Esophagus muscularis mucosa (tissue), 4 donors: ENCODE results near the gene CALHM3. TPM values are rescaled to one million over a fixed set of nuclear protein-coding genes. Genes with fewer than 3 reads are reported as not detected.
"Not testable (repeated sequence)": the region's sequence is repeated elsewhere in the genome, so short reads cannot be mapped to it uniquely, and the experiment has no call there.

Experiments
- DNase-seq: peaks from one replicate; pipeline ENCODE4 v3.0.0-alpha.2; 2017; ENCODE audit errors: extremely low spot score
- H3K27ac ChIP-seq, 4 donors: fragments of 200-600 bp; sonication (generic); replicated peaks in 1 of 4; 1 replicate in 3 of 4; 2 replicates in 1 of 4; pipeline ENCODE4 v1.5.1; 2016 to 2019; ENCODE audit warnings: mild to moderate bottlenecking in 1 of 4
- H3K27me3 ChIP-seq, 4 donors: fragments of 200-600 bp; sonication (generic); one replicate each; pipeline versions ENCODE4 v1.5.1 to v1.6.0; 2016 to 2019
- H3K36me3 ChIP-seq, 4 donors: fragments of 200-600 bp; sonication (generic); one replicate each; pipeline ENCODE4 v1.5.1; 2016 to 2019
- H3K4me1 ChIP-seq, 4 donors: fragments of 200-600 bp; sonication (generic); one replicate each; pipeline ENCODE4 v1.5.1; 2016 to 2019
- H3K4me3 ChIP-seq, 4 donors: fragments of 200-600 bp; sonication (generic); 1 replicate in 2 of 4; 2 replicates in 2 of 4; pipeline ENCODE4 v1.5.1; 2016 to 2019; ENCODE audit warnings: mild to moderate bottlenecking in 4 of 4, moderate library complexity in 1 of 4
- H3K9me3 ChIP-seq, 4 donors: fragments of 200-600 bp; sonication (generic); 1 replicate in 3 of 4; 2 replicates in 1 of 4; pipeline ENCODE4 v1.5.1; 2016 to 2019
- EP300 ChIP-seq: sonication (generic); formaldehyde crosslinking; IDR thresholded peaks from one replicate; pipeline ENCODE4 v1.6.1; 2017; ENCODE audit warnings: antibody characterized with exemption
- POLR2A ChIP-seq: fragments of 450-650 bp; IDR thresholded peaks from one replicate; pipeline ENCODE4 v1.6.1; 2017; ENCODE audit warnings: antibody characterized with exemption, moderate library complexity, mild to moderate bottlenecking, low read depth
- POLR2AphosphoS5 ChIP-seq, 2 donors: sonication (generic); formaldehyde crosslinking; IDR thresholded peaks; one replicate each; pipeline ENCODE4 v1.6.1; 2017; ENCODE audit warnings: antibody characterized with exemption in 2 of 2
- WGBS: methylation state at CpG from one replicate; pipeline ENCODE4 v1.1.5; 2018; 5-methylcytosine and 5-hydroxymethylcytosine counted together
- intact Hi-C: fragments of 100-400 bp; cut with DNase I; formaldehyde crosslinking; loops from one replicate; pipeline ENCODE4 v1.15.1; 2023
- total RNA-seq, 4 donors: library from RNA; depleted of rRNA; stranded (reverse); fragments of >200 nt; gene quantifications; one replicate each; pipeline versions ENCODE4 v1.1.0 to v1.2.1, GENCODE V29; 2016
- TF ChIP-seq, protein P1 (sequence below), 3 experiments: fragments of 200-600 bp in 2 of 3; fragments of 450-650 bp in 1 of 3; sonication (generic) in 2 of 3; IDR thresholded peaks; one replicate each; pipeline ENCODE4 v1.5.1; 2017 to 2019; ENCODE audit warnings: antibody characterized with exemption in 3 of 3, mild to moderate bottlenecking in 2 of 3, moderate library complexity in 1 of 3

The CALHM3 gene, protein sequence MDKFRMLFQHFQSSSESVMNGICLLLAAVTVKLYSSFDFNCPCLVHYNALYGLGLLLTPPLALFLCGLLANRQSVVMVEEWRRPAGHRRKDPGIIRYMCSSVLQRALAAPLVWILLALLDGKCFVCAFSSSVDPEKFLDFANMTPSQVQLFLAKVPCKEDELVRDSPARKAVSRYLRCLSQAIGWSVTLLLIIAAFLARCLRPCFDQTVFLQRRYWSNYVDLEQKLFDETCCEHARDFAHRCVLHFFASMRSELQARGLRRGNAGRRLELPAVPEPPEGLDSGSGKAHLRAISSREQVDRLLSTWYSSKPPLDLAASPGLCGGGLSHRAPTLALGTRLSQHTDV
- total RNA-seq = not detected

DNA sequence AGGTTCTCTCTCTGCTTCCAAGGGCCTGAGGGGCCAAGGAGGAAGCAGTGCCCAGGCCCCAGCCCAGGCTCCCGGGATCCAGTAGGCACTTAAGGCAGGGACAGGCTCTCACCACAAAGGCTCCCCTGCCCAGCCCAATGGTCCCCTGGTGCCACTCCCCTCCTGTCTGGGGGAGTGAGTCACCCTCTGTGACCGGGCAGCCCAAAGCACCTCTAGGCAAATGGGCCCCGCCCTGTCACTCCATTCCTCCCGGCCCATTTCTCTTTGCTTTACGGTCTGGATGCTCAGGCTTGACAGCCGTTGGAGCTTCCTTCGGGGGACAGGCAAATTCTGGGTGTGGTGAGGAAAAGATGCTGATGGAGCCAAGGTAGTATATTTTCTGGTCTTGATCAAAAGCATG, at the start of gene CALHM3:
TSS of gene CALHM3 (minus strand) at position 106 of the 400 bp plus-strand sequence. CDS start 208 bp downstream, outside the sequence.
- intact Hi-C loops = no loop called here
- Histone ChIP-seq H3K4me1 (peaks cover 0 to 8% (median 3%) of the 10 kb centered on the region in 4 donors), H3K4me3 (no peak within 1 kb of the TSS), H3K27me3 (peaks cover 0 to 6% (median 0%) of the 10 kb centered on the region in 4 donors), H3K27ac (no peak within 1 kb of the TSS), H3K9me3 (no peaks in the 10 kb centered on the region), H3K36me3 (no peaks in the 10 kb centered on the region)
- DNase-seq = no peak
- 65% methylated on average over 5 of the region's 7 CpGs for WGBS
- no peak for TF ChIP-seq POLR2A
- no peak for TF ChIP-seq EP300
- TF ChIP-seq POLR2AphosphoS5 (IDR thresholded peaks at IDR 0.05) = no peak
- TF ChIP-seq, protein P1, sequence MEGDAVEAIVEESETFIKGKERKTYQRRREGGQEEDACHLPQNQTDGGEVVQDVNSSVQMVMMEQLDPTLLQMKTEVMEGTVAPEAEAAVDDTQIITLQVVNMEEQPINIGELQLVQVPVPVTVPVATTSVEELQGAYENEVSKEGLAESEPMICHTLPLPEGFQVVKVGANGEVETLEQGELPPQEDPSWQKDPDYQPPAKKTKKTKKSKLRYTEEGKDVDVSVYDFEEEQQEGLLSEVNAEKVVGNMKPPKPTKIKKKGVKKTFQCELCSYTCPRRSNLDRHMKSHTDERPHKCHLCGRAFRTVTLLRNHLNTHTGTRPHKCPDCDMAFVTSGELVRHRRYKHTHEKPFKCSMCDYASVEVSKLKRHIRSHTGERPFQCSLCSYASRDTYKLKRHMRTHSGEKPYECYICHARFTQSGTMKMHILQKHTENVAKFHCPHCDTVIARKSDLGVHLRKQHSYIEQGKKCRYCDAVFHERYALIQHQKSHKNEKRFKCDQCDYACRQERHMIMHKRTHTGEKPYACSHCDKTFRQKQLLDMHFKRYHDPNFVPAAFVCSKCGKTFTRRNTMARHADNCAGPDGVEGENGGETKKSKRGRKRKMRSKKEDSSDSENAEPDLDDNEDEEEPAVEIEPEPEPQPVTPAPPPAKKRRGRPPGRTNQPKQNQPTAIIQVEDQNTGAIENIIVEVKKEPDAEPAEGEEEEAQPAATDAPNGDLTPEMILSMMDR (IDR thresholded peaks at IDR 0.05) = no peak

DNA sequence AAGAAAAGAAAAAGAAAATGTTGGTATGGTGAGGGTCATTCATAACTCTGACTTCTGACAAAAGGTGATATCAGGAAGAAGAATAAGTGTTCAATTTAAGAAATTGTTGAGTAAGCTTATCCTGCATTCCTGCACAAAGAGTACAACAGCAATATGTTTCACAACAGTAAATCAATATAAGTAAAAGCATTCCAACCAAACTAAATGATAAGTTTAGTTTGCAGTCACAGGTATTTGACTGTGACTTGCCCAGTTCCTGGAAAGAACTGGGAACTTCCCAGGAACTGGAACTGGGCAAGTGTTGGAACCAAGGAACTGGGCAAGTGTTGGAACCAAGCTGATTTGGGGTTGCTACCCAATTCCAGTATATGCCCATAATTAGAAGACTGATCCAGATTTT, 49.5 kb upstream of the CALHM3 start:
- intact Hi-C loops = no loop called here
- DNase-seq = no peak
- no peaks in the 10 kb centered on the region for H3K36me3 ChIP-seq
- TF ChIP-seq, protein P1 (IDR thresholded peaks at IDR 0.05) = no peak
- no peak for TF ChIP-seq EP300
- no peak for TF ChIP-seq POLR2A
- TF ChIP-seq POLR2AphosphoS5 (IDR thresholded peaks at IDR 0.05) = no peak
- H3K4me3 ChIP-seq = no peak overlapping the region
- H3K9me3 ChIP-seq = no peaks in the 10 kb centered on the region
- no peaks in the 10 kb centered on the region for H3K27me3 ChIP-seq
- H3K27ac ChIP-seq = no peak overlapping the region
- H3K4me1 ChIP-seq = no peaks in the 10 kb centered on the region

DNA sequence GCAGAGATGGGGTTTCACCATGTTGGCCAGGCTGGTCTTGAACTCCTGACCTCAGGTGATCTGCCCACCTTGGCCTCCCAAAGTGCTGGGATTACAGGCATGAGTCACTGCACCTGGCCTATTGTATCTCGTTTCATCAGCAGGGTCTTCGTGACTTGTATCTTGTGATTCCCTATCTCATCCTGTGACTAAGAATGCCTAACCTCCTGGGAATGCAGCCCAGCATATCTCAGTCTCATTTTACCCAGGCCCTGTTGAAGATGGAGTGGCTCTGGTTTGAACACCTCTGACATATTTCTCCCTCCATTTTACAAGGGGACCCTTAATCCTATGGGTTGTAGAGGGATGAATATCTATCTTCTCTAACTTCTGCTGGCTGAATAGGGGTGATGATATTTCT, 48.4 kb upstream of the CALHM3 start:
- H3K9me3 ChIP-seq, H3K27me3 ChIP-seq, H3K27ac ChIP-seq, H3K4me3 ChIP-seq, DNase-seq, H3K36me3 ChIP-seq, intact Hi-C loops, H3K4me1 ChIP-seq: not testable (repeated sequence)
- WGBS = 100% methylated on average over 1 of the region's 2 CpGs

DNA sequence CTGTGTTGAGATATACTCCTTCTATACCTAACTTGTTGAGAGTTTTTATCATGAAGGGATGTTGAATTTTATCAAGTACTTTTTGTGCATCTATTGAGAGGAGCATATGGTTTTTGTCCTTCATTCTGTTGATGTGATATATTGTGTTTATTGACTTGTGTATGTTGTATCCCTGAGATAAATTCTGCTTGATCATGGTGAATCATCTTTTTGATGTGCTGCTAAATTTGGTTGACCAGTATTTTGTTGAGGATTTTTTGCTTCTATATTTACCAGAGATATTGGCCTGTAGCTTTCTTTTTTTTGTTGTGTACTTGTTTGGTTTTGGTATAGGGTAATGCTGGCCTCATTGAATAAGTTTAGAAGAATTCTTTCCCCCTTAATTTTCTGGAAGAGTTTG, 46.9 kb upstream of the CALHM3 start:
- intact Hi-C loops = no loop called here
- H3K4me3 ChIP-seq = no peak overlapping the region
- no peaks in the 10 kb centered on the region for H3K4me1 ChIP-seq
- H3K27me3 ChIP-seq = no peaks in the 10 kb centered on the region
- TF ChIP-seq, protein P1 (IDR thresholded peaks at IDR 0.05) = no peak
- TF ChIP-seq POLR2AphosphoS5 (IDR thresholded peaks at IDR 0.05) = no peak
- no peak for TF ChIP-seq EP300
- TF ChIP-seq POLR2A = no peak
- no peaks in the 10 kb centered on the region for H3K9me3 ChIP-seq
- H3K36me3 ChIP-seq = no peaks in the 10 kb centered on the region
- DNase-seq = no peak
- no peak overlapping the region for H3K27ac ChIP-seq

DNA sequence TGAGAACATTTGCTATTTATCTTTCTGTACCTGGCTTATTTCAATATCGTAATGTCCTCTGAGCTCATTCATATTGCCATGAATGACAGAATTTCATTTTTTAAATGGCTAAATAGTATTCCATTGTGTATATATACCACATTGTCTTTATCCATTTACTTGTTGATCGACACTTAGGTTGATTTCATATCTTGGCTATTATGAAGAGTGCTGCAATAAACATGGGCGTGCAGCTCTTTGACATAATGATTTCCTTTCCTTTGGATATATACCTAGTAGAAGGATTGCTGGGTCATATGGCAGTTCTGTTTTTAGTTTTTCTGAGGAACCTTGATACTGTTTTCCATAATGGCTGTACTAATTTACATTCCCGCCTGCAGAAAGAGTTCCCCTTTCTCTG, 44.6 kb upstream of the CALHM3 start:
- 91% methylated on average over 4 of the region's 4 CpGs for WGBS
- DNase-seq = no peak
- no peak overlapping the region for H3K27ac ChIP-seq
- no peaks in the 10 kb centered on the region for H3K9me3 ChIP-seq
- no peak overlapping the region for H3K4me3 ChIP-seq
- no peaks in the 10 kb centered on the region for H3K36me3 ChIP-seq
- no peaks in the 10 kb centered on the region for H3K27me3 ChIP-seq
- no peaks in the 10 kb centered on the region for H3K4me1 ChIP-seq
- intact Hi-C loops = no loop called here
- TF ChIP-seq EP300 (no peak), POLR2A (no peak), POLR2AphosphoS5 (IDR thresholded peaks at IDR 0.05) (no peak)
- TF ChIP-seq, protein P1 (IDR thresholded peaks at IDR 0.05) = no peak

DNA sequence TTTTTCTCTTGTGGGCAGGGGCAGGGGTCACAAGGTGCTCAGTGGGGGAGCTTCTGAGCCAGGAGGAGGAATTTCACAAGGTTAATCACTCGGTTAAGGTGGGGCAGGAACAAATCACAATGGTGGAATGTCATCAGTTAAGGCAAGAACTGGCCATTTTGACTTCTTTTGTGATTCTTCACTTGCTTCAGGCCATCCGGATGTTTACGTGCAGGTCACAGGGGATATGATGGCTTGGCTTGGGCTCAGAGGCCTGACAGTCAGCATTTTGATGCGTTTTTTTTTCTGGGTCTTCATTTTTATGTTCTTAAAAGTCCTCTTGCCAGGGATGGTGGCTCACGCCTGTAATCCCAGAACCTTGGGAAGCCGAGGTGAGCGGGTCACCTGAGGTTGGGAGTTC, 43.0 kb upstream of the CALHM3 start:
- H3K4me3 ChIP-seq, H3K27me3 ChIP-seq, H3K4me1 ChIP-seq, H3K36me3 ChIP-seq, intact Hi-C loops, H3K27ac ChIP-seq, DNase-seq, H3K9me3 ChIP-seq: not testable (repeated sequence)
- WGBS = 87% methylated on average over 7 of the region's 7 CpGs
